Ishikawa (cell line): ENCODE results near the gene UNC79.

ENCODE experiments used
- CEBPB ChIP-seq: IDR thresholded peaks from 2 replicates; pipeline ENCODE4 v1.6.1; 2012
- CREB1 ChIP-seq: IDR thresholded peaks from 2 replicates; pipeline ENCODE4 v1.6.1; 2012; ENCODE audit warnings: low read depth
- EGR1 ChIP-seq: IDR thresholded peaks from 2 replicates; pipeline ENCODE4 v1.6.1; 2012
- EP300 ChIP-seq: IDR thresholded peaks from 2 replicates; pipeline ENCODE4 v1.6.1; 2012; ENCODE audit warnings: borderline replicate concordance
- FOXM1 ChIP-seq: IDR thresholded peaks from 2 replicates; pipeline ENCODE4 v1.6.1; 2012; ENCODE audit warnings: low read depth, borderline replicate concordance
- NFIC ChIP-seq: IDR thresholded peaks from 2 replicates; pipeline ENCODE4 v1.6.1; 2012
- RAD21 ChIP-seq: IDR thresholded peaks from 2 replicates; pipeline ENCODE4 v1.6.1; 2012; ENCODE audit warnings: low read depth
- TAF1 ChIP-seq: IDR thresholded peaks from 2 replicates; pipeline ENCODE4 v1.6.1; 2012; ENCODE audit warnings: low read depth, mild to moderate bottlenecking
- TCF12 ChIP-seq: IDR thresholded peaks from 2 replicates; pipeline ENCODE4 v1.6.1; 2012; ENCODE audit warnings: low read depth
- TEAD4 ChIP-seq: IDR thresholded peaks from 2 replicates; pipeline ENCODE4 v1.6.1; 2012
- USF1 ChIP-seq: IDR thresholded peaks from 2 replicates; pipeline ENCODE4 v1.6.1; 2012
- YY1 ChIP-seq: IDR thresholded peaks from 2 replicates; pipeline ENCODE4 v1.6.1; 2012; ENCODE audit warnings: low read depth
- ZBTB7A ChIP-seq: IDR thresholded peaks from 2 replicates; pipeline ENCODE4 v1.6.1; 2012; ENCODE audit warnings: low read depth
- TF ChIP-seq, protein P1 (sequence below): IDR thresholded peaks from 2 replicates; pipeline ENCODE4 v1.6.1; 2012
- TF ChIP-seq, protein P2 (sequence below): IDR thresholded peaks from 2 replicates; pipeline ENCODE4 v1.6.1; 2012; ENCODE audit warnings: low read depth, mild to moderate bottlenecking

The UNC79 gene

GRCh38 chr14:93719256-93719655 lies 288.5 kb downstream of the UNC79 start:
- no peak for TF ChIP-seq USF1
- TF ChIP-seq FOXM1, result no peak
- TF ChIP-seq, protein P1, sequence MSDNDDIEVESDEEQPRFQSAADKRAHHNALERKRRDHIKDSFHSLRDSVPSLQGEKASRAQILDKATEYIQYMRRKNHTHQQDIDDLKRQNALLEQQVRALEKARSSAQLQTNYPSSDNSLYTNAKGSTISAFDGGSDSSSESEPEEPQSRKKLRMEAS, result no peak
- TF ChIP-seq CEBPB, result no peak
- TF ChIP-seq EP300, result no peak

GRCh38 chr14:93720076-93720815 lies 289.5 kb downstream of the UNC79 start:
- TF ChIP-seq TAF1 (no peak), FOXM1 (no peak), RAD21 (no peak), ZBTB7A (no peak), TEAD4 (no peak), EP300 (no peak), USF1 (no peak), CEBPB (no peak), CREB1 (no peak), TCF12 (no peak), EGR1 (no peak), NFIC (no peak), YY1 (no peak)
- TF ChIP-seq, protein P2, sequence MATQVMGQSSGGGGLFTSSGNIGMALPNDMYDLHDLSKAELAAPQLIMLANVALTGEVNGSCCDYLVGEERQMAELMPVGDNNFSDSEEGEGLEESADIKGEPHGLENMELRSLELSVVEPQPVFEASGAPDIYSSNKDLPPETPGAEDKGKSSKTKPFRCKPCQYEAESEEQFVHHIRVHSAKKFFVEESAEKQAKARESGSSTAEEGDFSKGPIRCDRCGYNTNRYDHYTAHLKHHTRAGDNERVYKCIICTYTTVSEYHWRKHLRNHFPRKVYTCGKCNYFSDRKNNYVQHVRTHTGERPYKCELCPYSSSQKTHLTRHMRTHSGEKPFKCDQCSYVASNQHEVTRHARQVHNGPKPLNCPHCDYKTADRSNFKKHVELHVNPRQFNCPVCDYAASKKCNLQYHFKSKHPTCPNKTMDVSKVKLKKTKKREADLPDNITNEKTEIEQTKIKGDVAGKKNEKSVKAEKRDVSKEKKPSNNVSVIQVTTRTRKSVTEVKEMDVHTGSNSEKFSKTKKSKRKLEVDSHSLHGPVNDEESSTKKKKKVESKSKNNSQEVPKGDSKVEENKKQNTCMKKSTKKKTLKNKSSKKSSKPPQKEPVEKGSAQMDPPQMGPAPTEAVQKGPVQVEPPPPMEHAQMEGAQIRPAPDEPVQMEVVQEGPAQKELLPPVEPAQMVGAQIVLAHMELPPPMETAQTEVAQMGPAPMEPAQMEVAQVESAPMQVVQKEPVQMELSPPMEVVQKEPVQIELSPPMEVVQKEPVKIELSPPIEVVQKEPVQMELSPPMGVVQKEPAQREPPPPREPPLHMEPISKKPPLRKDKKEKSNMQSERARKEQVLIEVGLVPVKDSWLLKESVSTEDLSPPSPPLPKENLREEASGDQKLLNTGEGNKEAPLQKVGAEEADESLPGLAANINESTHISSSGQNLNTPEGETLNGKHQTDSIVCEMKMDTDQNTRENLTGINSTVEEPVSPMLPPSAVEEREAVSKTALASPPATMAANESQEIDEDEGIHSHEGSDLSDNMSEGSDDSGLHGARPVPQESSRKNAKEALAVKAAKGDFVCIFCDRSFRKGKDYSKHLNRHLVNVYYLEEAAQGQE, result no peak
- TF ChIP-seq, protein P1, result no peak

DNA sequence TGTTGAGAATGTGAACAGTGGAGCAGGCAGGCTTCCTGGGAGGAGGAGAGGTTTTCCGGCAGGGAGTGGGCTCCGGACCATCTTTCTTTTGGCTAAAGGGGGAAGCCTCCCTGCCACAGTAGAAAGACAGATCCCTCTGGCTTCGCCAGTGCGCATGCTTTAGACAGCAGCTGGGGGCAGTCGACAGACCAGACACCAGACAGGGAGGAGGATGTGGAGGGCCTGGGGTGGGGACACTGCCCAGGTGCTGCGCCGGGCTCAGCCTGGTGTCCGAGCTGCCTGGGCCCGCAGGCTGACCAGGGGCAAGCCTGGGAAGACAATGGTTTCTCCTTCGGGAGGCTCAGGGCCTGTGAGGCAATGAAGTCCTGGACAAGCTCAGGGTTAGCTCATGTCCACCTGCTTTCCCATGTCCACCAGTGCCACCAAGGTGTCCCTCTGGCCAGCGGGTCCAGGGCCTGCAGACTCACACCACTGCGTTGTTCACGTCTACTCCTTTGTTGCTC lies 290.3 kb downstream of the UNC79 start:
- TF ChIP-seq YY1 (no peak), NFIC (no peak), CEBPB (no peak), FOXM1 (no peak), TCF12 (no peak), EGR1 (no peak), EP300 (no peak), TEAD4 (no peak), RAD21 (no peak), ZBTB7A (no peak), TAF1 (no peak), USF1 (no peak), CREB1 (no peak)
- TF ChIP-seq, protein P2, result no peak
- TF ChIP-seq, protein P1, result no peak

GRCh38 chr14:93723001-93723400 lies 292.3 kb downstream of the UNC79 start:
- TF ChIP-seq USF1, result no peak

DNA sequence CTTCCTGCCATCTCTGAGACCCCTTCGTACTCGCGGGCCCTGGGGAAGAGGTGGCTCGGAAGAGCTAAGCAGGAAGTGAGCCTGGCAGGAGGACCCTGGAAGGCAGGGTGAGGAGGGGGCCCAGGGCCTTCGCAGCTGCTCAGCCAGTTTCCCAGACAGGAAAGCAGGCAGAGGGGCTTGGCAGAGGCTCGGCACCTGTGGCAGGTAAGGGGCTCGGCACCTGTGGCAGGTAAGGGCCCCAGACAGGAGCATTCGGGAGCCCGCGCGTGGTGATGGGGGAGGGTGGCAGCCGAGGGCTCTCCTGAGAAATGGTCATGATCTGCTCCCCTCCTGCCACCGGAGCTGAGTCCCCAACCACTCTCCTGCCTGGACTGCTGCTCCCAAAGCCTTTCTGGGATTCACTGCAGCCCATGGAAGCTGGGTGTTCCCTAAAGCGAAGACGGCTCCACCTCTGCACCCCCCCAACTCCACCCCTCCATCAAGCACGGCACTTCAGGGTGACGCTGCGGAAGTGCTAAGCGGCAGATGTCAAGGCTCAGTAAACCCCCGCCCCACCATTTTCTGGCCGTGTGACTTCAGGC lies 294.4 kb downstream of the UNC79 start:
- no peak for TF ChIP-seq NFIC
- no peak for TF ChIP-seq TEAD4
- no peak for TF ChIP-seq YY1
- no peak for TF ChIP-seq TCF12
